Parathyroid adenoma (tissue), 2 donors: ENCODE results near the gene DMAC2.

Source experiments
- H2AFZ ChIP-seq: fragments of 300-600 bp; sonication (generic); one replicate; pipeline ENCODE4 v1.7.0; 2017; ENCODE audit warnings: antibody characterized with exemption, mild to moderate bottlenecking
- H3K27ac ChIP-seq: fragments of 300-600 bp; sonication (generic); one replicate; pipeline ENCODE4 v1.7.0; 2017
- H3K27me3 ChIP-seq: fragments of 300-600 bp; sonication (generic); one replicate; pipeline ENCODE4 v1.7.0; 2017; ENCODE audit warnings: low read length; ENCODE audit not compliant: control insufficient read depth, insufficient read depth
- H3K36me3 ChIP-seq: fragments of 300-600 bp; sonication (generic); one replicate; pipeline ENCODE4 v1.7.0; 2017; ENCODE audit warnings: low read length; ENCODE audit not compliant: control insufficient read depth, insufficient read depth
- H3K4me1 ChIP-seq: fragments of 300-600 bp; sonication (generic); one replicate; pipeline ENCODE4 v1.7.0; 2017; ENCODE audit warnings: control low read depth
- H3K4me2 ChIP-seq: fragments of 300-600 bp; sonication (generic); one replicate; pipeline ENCODE4 v1.7.0; 2017; ENCODE audit warnings: low read length
- H3K4me3 ChIP-seq: fragments of 300-600 bp; sonication (generic); one replicate; pipeline ENCODE4 v1.7.0; 2017; ENCODE audit warnings: low read depth, low read length
- H3K79me2 ChIP-seq: fragments of 300-600 bp; sonication (generic); one replicate; pipeline ENCODE4 v1.7.0; 2017; ENCODE audit warnings: control low read depth
- H3K9ac ChIP-seq: fragments of 300-600 bp; sonication (generic); one replicate; pipeline ENCODE4 v1.7.0; 2017; ENCODE audit warnings: mild to moderate bottlenecking
- H3K9me3 ChIP-seq: fragments of 300-600 bp; sonication (generic); one replicate; pipeline ENCODE4 v1.7.0; 2017; ENCODE audit warnings: low read length; ENCODE audit not compliant: control insufficient read depth
- TF ChIP-seq, protein P1 (sequence below): fragments of 300-600 bp; sonication (generic); IDR thresholded peaks from one replicate; pipeline ENCODE4 v1.7.0; 2017; ENCODE audit warnings: antibody characterized with exemption, mild to moderate bottlenecking
- donor health status: primary hyperparathyroidism.

DMAC2 gene

DNA sequence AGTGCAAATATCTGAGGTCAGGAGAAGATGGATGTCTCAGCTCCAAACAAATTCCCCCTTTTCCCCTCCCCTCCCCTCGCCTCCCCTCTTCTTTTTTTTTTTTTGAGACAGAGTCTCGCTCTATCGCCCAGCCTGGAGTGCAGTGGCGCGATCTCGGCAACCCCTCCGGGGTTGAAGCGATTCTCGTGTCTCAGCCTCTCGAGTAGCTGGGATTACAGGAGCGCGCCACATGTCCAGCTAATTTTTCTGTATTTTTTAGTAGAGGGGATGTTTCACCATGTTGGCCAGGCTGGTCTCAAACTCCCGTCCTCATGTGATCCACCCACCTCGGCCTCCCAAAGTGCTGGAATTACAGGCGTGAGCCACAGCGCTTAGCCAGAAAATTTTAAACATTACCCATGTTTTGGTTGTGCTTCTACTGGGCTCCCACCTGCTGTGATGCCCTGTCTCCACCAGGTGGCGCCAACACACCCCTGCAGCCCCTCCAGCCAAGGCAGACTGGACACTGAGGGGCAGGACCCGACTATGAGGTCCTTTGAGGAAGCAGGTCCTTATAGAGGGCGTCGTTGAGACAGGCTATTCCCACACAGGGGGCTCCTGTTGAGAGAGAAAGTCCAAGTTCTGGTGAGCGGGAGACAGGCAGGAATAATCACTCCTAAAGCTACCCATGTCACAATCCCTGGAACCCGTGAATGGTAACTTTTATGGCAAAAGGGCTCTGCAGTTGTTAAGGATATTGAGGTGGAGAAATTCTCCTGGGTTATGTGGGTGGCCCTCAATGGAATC is 9.6 kb upstream of the DMAC2 start:
- no peak overlapping the region for H3K4me3 ChIP-seq
- TF ChIP-seq, protein P1, sequence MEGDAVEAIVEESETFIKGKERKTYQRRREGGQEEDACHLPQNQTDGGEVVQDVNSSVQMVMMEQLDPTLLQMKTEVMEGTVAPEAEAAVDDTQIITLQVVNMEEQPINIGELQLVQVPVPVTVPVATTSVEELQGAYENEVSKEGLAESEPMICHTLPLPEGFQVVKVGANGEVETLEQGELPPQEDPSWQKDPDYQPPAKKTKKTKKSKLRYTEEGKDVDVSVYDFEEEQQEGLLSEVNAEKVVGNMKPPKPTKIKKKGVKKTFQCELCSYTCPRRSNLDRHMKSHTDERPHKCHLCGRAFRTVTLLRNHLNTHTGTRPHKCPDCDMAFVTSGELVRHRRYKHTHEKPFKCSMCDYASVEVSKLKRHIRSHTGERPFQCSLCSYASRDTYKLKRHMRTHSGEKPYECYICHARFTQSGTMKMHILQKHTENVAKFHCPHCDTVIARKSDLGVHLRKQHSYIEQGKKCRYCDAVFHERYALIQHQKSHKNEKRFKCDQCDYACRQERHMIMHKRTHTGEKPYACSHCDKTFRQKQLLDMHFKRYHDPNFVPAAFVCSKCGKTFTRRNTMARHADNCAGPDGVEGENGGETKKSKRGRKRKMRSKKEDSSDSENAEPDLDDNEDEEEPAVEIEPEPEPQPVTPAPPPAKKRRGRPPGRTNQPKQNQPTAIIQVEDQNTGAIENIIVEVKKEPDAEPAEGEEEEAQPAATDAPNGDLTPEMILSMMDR, result peak; percentile 99
- H3K79me2 ChIP-seq, result no peaks in the 10 kb centered on the region
- no peak overlapping the region for H3K27ac ChIP-seq
- no peaks in the 10 kb centered on the region for H3K9me3 ChIP-seq
- H3K9ac ChIP-seq, result no peak overlapping the region
- peak overlapping the region; percentile 45 for H2AFZ ChIP-seq
- no peaks in the 10 kb centered on the region for H3K4me1 ChIP-seq
- peak overlapping the region; percentile 68 for H3K4me2 ChIP-seq
- no peaks in the 10 kb centered on the region for H3K27me3 ChIP-seq
- no peaks in the 10 kb centered on the region for H3K36me3 ChIP-seq

DNA sequence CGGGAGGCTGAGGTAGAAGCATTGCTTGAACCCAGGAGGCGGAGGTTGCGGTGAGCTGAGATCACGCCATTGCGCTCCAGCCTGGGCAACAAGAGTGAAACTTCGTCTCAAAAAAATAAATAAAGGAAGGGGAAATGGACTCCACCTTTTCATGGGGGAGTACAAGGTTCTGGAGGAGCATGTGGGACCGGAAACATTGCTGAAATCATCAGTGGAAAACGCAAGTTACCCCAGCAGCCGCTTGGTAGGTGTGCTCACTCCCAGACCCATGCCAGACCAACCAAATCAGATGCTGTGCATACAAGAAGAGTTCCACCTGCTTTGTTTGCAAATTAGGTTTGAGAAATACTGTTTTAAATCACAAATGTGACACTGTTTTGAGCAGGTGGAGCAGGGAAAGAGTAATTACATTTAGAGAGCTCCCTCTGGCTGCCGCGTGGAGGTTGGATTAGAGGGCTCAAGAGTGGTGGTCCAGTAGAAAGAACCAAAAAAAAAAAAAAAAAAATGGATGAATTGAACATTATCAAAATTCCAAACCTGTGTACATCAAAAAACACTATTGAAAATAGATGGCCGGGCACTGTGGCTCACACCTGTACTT is 8.1 kb upstream of the DMAC2 start:
- Histone ChIP-seq H3K4me2 (no peak overlapping the region), H3K4me3 (no peak overlapping the region), H3K9me3 (no peaks in the 10 kb centered on the region), H3K4me1 (no peaks in the 10 kb centered on the region), H2AFZ (no peak overlapping the region), H3K79me2 (no peaks in the 10 kb centered on the region), H3K36me3 (no peaks in the 10 kb centered on the region), H3K27me3 (no peaks in the 10 kb centered on the region), H3K9ac (no peak overlapping the region), H3K27ac (no peak overlapping the region)
- TF ChIP-seq, protein P1, result no peak

DNA sequence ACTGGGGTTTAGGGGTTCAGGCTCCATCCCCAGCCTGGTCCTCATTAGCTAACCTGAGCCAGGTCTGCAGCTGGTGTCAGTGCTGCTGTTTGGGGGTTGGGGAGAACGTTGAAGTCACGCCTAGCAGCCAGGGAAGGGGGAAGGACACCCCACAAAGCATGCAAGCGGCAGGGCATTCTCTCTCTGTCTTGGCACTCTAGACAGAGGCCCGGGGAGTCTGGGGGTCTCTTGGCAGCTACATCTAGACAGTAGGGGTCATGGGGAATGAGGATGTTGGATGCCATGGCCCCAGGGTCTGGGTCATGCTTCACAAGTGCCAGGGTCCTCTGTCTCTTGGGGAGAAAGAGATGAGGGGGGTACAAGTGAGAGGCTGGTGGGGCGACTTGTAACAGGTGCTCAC is 5.9 kb upstream of the DMAC2 start:
- no peaks in the 10 kb centered on the region for H3K79me2 ChIP-seq
- no peak overlapping the region for H3K4me3 ChIP-seq
- H3K4me1 ChIP-seq, result no peaks in the 10 kb centered on the region
- no peak overlapping the region for H3K27ac ChIP-seq
- H3K9ac ChIP-seq, result no peak overlapping the region
- H3K9me3 ChIP-seq, result no peaks in the 10 kb centered on the region
- no peaks in the 10 kb centered on the region for H3K36me3 ChIP-seq
- no peaks in the 10 kb centered on the region for H3K27me3 ChIP-seq
- H2AFZ ChIP-seq, result no peak overlapping the region
- TF ChIP-seq, protein P1, result no peak
- H3K4me2 ChIP-seq, result no peak overlapping the region

DNA sequence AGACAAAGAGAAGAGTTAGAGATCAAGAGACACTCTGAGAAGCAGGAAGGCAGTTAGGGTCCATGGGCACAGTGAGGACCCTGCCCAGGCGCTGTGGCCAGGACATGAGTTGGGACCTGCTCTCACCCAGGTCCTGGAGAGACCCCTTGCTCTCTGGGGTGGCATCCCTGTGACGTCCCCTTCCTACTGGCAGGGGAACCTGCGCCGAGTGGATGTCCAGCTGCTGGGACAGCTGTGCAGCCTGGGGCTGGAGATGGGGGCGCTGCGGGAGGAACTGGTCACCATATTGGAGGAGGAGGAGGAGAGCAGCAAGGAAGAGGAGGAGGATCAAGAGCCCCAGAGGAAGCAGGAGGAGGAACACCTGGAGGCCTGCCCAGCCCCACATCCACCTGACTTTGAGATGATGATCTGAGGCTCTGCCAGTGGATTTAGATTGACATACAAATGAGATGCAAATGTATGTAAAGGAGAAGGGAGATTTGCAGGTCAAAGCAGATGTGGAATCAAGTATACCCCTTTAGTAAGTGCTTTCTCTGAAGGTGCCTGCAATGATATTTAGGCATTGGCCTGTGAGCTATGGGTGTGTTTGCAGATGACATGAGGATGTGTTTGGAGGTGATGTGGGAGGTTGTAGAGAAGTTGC is 4.2 kb upstream of the DMAC2 start:
- TF ChIP-seq, protein P1, result no peak
- Histone ChIP-seq H3K27me3 (no peaks in the 10 kb centered on the region), H3K4me3 (no peak overlapping the region), H3K9ac (no peak overlapping the region), H3K27ac (no peak overlapping the region), H3K4me2 (no peak overlapping the region), H3K79me2 (no peaks in the 10 kb centered on the region), H3K9me3 (no peaks in the 10 kb centered on the region), H2AFZ (no peak overlapping the region), H3K4me1 (no peaks in the 10 kb centered on the region), H3K36me3 (no peaks in the 10 kb centered on the region)
